Medulla oblongata (tissue), 1 donor: ENCODE results near the gene FAM114A1.

ENCODE experiments used
- DNase-seq: peaks from one replicate; pipeline ENCODE4 v3.0.0-alpha.2; 2015; ENCODE audit errors: extremely low spot score

FAM114A1 gene

DNA sequence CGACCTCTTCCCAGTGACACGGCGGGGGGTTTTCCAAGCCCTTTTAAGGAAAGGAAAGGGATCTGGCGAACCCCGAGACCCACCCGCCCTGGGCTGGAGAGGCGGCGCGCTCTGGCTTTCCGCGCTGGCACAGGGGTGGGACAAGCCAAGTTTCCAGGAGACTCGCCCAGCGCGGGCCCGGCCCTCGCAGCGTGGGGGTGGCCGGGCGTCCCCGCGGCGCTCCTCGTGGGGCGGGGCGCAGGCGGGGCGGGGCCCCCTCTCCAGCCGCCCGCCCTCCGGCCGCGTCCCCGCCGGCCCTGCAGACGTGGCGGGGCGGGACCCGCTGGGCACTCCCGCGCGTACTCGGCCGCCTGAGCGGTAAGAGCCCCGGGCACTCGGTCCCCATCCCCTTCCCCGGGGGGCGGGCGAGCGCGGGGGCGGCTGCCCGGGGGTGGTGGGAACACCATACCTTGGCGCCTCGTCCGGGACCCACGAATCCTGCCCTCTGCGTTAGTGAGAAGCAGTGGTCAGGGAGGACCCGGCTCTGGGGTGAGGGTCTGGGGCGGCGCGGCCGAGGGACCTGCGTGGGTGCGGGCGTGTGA lies at the start of gene FAM114A1:
TSS of gene FAM114A1 (plus strand) at position 329 of the 581 bp plus-strand sequence. CDS start 10,273 bp downstream, outside the sequence.
- DNase-seq = peak; percentile 86

GRCh38 chr4:38818441-38818976 lies 49.1 kb upstream of the FAM114A1 start:
- DNase-seq = no peak

DNA sequence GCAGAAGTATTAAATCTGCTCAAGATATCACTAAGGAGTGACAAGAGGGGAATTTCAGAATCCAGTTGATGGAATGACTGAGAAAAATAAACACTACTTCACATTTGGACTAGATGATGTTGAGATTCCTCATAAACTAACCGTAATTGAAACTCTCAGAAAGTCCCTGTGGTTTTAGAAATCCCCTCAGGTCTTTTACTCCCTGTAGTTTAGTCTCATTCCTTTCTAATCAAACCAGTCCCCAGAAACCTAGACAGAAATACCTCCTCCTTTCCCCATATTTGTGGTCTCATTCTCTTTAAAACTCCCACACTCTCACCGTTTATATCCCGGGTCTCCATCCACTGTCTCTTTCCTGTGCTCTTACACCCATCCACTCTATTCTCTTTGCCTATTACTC lies 48.0 kb upstream of the FAM114A1 start:
- no peak for DNase-seq

GRCh38 chr4:38820329-38821061 lies 47.1 kb upstream of the FAM114A1 start:
- DNase-seq = no peak

DNA sequence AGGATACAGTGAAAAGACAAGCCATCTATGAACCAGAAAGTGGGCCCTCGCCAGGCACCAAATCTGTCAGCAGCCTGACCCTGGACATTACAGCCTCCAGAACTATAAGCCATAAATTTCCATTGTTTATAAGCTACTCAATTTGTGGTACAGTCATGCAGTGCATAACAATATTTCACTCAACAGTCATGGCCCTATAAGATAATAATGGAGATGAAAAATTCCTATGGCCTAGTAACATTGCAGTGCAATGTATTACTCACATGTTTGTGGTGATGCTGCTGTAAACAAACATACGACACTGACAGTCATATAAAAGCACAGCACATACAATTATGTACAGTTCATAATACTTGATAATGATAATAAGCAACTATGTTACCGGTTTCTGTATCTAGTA lies 45.9 kb upstream of the FAM114A1 start:
- DNase-seq = no peak

GRCh38 chr4:38822748-38823303 lies 44.8 kb upstream of the FAM114A1 start:
- no peak for DNase-seq

GRCh38 chr4:38823766-38824165 lies 43.8 kb upstream of the FAM114A1 start:
- DNase-seq = no peak

DNA sequence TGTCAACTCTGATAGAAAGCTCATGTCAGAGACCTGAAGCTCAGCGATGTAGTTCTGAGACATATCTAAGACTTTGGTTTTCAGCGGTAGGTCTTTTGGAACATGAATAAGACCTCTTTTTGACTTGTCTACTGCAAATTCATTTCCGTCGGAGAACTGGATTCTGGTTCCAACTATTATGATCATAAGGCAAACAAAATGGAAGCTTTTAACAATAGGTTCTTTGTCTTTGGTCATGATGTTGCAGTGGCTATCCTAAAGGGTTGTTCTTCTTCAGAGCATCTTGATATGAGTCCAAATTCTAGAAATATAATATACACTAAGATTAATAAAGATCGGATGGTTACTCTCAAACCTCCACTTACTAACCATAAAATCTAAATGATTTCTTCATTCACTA lies 38.4 kb upstream of the FAM114A1 start:
- DNase-seq = no peak

- DNase-seq = no peak
Measured at GRCh38 chr4:38831653-38832052, 36.0 kb upstream of the FAM114A1 start.

DNA sequence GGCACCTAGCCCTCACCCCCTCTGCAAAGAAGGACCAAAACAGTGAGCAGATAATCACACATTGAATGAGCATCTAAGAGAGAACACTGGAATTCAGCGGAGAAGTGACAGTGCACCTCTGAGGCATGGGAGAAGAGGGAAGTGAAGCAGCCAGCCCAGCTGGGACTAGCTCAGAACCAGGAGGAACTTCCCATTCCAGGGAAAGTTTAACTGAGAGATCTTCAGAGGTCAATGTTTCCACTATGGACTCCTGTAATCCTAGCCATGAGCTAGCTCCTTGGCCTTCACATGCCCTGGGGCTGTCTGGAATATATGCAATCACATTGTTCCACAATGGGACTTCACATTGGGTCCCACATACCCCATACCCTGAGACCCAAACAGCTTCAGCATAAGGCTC lies 35.4 kb upstream of the FAM114A1 start:
- no peak for DNase-seq

DNA sequence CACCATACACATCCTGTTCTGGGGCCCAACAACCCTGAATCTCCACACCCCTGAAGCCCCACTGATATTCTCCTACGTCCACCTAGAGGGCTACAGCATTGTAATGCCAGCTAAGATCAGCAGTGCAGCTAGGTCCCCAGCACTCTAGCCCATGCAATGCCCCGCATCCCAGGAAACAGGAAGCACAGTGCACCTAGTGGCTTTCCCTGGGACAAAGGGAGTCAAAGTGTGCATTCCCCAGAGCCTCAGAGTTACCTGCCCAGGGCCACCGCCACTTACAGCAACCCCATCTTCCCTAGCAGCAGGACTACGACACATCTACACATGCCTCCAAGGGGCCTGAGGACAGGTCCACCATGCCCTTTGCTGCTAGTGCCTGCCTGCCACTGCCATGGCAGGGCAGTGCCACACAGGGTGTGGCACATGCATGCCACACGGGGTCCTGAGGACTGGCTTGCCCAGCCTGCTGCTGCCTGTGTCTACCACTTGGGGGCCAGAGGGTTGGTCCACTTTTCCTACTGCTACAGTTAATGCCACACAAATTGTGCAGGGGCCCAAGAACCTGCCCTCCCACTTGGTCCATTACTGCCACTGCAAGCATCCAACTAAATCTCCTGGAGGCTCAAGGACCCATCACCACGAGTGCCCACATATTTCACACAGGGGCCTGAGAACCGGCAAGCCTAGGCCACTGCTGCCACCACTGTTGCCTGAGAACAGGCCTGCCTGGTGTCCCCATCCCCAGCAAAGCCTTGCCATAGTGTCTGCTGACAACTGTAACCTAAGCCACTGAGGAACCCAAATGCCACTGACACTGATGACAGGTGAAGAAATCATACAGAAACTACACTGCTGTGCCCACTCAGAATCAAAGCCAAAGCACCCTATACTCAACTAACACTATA lies 34.7 kb upstream of the FAM114A1 start:
- DNase-seq = no peak

- DNase-seq = no peak
Measured at GRCh38 chr4:38834570-38834969, 33.0 kb upstream of the FAM114A1 start.

DNA sequence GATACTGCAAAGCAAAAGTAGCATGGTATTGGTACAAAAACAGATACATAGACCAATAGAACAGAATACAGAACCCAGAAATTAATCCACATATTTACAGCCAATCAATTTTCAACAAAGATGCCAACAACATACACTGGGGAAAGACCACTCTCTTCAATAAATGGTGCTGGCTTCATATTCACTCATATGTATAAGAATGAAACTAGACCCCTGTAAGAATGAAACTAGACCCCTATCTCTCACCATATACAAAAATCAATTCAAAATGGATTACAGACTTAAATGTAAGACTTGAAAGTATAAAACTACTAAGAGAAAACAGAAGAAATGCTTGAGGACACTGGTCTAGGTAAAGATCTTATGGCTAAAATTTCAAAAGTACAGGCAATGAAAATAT lies 30.3 kb upstream of the FAM114A1 start:
- no peak for DNase-seq

DNA sequence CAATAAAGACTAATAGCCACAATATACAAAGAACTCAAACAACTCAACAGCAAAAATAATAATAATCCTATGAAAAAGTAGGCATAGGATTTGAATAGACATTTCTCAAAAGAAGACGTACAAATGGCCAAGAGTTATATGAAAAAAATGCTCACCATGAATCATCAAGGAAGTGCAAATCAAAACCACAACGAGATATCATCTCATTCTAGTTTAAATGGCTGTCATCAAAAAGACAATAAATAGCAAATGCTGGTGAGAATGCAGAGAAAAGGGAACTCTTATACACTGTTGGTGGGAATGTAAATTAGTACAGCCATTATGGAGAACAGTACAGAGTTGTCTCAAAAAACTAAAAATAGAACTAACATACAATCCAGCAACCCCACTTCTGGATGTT lies 29.8 kb upstream of the FAM114A1 start:
- DNase-seq = no peak

- no peak for DNase-seq
Measured at GRCh38 chr4:38842994-38843393, 24.6 kb upstream of the FAM114A1 start.

- DNase-seq = no peak
Measured at GRCh38 chr4:38846015-38846414, 21.6 kb upstream of the FAM114A1 start.

DNA sequence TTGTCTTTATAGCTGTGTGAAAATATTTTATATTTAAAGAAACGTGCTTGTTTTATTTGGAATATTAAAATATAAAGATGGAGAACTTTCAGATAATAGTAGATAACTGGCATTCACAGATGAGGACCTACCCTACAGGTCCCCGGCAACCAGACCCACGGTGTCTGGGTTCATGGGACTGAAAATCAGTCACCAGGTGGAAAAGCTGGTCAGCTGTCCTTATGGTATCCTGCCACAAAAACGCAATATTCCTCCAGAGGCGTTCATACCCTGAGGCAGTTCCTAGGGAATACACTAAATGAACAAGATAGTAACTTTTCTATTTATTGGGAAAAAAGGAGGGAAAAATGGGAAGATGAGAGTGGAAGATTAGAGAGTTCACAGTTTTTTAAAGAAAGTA lies 12.1 kb upstream of the FAM114A1 start:
- no peak for DNase-seq

- DNase-seq = peak; percentile 33
Measured at GRCh38 chr4:38856046-38856445, 11.6 kb upstream of the FAM114A1 start.

GRCh38 chr4:38856524-38857337 lies 10.9 kb upstream of the FAM114A1 start, which contains the start of gene TLR6:
Gene TLR6, minus strand, starts transcription at chr4:38856817. Its CDS starts 27,344 bp downstream, at chr4:38829473.
- DNase-seq = peak; percentile 77

DNA sequence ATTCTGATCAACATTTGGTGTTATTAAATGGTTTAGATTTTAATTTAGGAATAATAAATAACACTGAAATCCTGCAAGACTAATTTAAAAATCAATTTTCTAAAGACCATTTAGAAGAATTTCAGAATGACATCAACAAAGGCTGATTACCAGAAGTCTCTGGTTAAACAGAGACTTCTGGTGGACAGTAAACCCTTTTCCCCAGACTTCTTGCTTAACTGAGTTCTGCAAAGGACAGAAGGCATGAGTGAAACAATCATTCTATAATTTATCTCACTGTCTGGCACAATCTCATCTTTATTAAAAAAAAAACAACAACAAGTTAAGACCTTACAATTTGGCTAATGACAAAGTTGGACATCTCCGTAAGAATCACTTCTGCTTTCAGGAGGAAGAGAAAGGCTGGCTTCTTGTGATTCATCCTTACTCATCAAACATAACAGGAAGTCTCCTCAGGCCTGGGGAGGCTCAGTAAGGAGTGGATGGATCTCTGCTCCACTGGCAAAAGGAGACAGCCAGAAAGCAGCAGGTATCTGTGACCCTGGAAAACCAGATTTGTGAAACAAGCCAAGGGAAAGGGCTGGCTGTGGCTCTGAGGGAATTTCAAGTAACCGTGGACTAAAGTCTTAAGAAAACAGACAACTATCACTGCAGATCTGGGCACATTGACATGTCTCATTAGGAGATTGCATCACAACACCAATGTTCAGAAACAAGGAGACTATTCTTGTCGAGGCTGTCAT lies 10.1 kb upstream of the FAM114A1 start:
- DNase-seq = peak; percentile 83
